HepG2 (cell line): ENCODE data around the gene JPH4. TPM values are rescaled to one million over a fixed set of nuclear protein-coding genes. Genes with fewer than 3 reads are reported as not detected.

Experiments
- ETV5 ChIP-seq: IDR thresholded peaks from 2 replicates; pipeline ENCODE4 v1.6.1; 2018; ENCODE audit warnings: missing biosample characterization, missing genetic modification reagents, inconsistent platforms, borderline replicate concordance
- SMYD3 ChIP-seq: sonication (generic); formaldehyde crosslinking; IDR thresholded peaks from 2 replicates; pipeline ENCODE4 v1.8.1; 2023; ENCODE audit warnings: mild to moderate bottlenecking, missing genetic modification reagents
- TBX2 ChIP-seq: sonication (generic); formaldehyde crosslinking; IDR thresholded peaks from 2 replicates; pipeline ENCODE4 v1.5.0; 2020; ENCODE audit warnings: missing genetic modification reagents, mild to moderate bottlenecking, borderline replicate concordance
- ZFP90 ChIP-seq: sonication (generic); formaldehyde crosslinking; IDR thresholded peaks from 2 replicates; pipeline ENCODE4 v1.8.0; 2022; ENCODE audit warnings: missing genetic modification reagents, mild to moderate bottlenecking, inconsistent platforms, borderline replicate concordance
- ZNF883 ChIP-seq: sonication (generic); formaldehyde crosslinking; IDR thresholded peaks from 2 replicates; pipeline ENCODE4 v1.5.1; 2020; ENCODE audit warnings: mild to moderate bottlenecking, missing genetic modification reagents; ENCODE audit errors: not compliant biosample characterization
- polyA plus RNA-seq, 8 experiments: library from polyadenylated mRNA; depleted of rRNA in 3 of 8; stranded (reverse) in 7 of 8; unstranded in 1 of 8; fragments of >200 nt; fragmentation: Illumina TruSeq in 4 of 8; extraction: Trizol in 4 of 8; gene quantifications; 2 replicates each; pipeline versions ENCODE4 v1.2.1 to v1.2.3, GENCODE V29; 2011 to 2016; ENCODE audit warnings: low read depth in 4 of 8, missing spikeins in 1 of 8, mixed read lengths in 1 of 8; ENCODE audit not compliant: insufficient read depth in 1 of 8
- total RNA-seq, 5 experiments: library from RNA; depleted of rRNA; stranded (reverse); fragments of >200 nt; fragmentation: Illumina TruSeq; extraction: Trizol; gene quantifications; 2 replicates each; pipeline ENCODE4 v1.2.3, GENCODE V29; 2016; ENCODE audit warnings: low read depth in 1 of 5
- TF ChIP-seq, protein P1 (sequence below): sonication (generic); formaldehyde crosslinking; IDR thresholded peaks from 2 replicates; pipeline ENCODE4 v1.5.1; 2020; ENCODE audit warnings: missing genetic modification reagents, mild to moderate bottlenecking, borderline replicate concordance
- TF ChIP-seq, protein P2 (sequence below): sonication (generic); formaldehyde crosslinking; IDR thresholded peaks from 2 replicates; pipeline ENCODE4 v1.4.0; 2020; ENCODE audit warnings: mild to moderate bottlenecking, missing genetic modification reagents
- TF ChIP-seq, protein P3 (sequence below): sonication (generic); formaldehyde crosslinking; IDR thresholded peaks from 2 replicates; pipeline ENCODE4 v1.5.1; 2020; ENCODE audit warnings: mild to moderate bottlenecking, missing genetic modification reagents, moderate library complexity
- TF ChIP-seq, protein P4 (sequence below): sonication (generic); formaldehyde crosslinking; IDR thresholded peaks from one replicate; pipeline ENCODE4 v1.5.1; 2020; ENCODE audit warnings: mild to moderate bottlenecking, missing genetic modification reagents; ENCODE audit errors: not compliant biosample characterization
- TF ChIP-seq, protein P5 (sequence below): sonication (generic); formaldehyde crosslinking; IDR thresholded peaks from 2 replicates; pipeline ENCODE4 v1.5.0; 2020; ENCODE audit warnings: missing genetic modification reagents, mild to moderate bottlenecking, borderline replicate concordance

Gene JPH4
- total and polyA plus RNA-seq, 2 of the 13 experiments (the other 11 are each of a cell fraction or from before 2014, with no cell fraction given), result 0.08 to 0.22 TPM

DNA sequence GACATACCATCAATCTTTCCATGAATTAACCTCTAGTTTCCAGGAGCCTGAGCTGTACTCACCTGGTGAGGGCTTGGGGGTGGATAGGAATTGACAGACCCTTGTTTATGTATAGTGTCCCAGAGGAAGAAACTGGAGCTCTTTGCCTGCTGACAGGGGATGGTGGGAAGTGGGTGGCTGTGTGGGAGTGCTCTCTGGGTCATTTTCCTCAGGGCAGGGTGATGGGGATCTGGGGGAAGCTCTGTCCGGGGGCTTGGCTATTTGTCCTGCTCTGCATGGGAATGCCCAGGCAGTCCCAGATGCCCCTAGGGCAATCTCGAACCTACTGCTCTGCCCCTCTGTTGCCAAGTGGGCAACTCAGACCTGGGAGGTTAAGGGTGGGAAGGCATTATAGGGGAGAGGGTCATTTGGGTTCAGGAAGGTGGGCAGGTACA is 35.8 kb upstream of the JPH4 start (continued):
- TF ChIP-seq, protein P1, sequence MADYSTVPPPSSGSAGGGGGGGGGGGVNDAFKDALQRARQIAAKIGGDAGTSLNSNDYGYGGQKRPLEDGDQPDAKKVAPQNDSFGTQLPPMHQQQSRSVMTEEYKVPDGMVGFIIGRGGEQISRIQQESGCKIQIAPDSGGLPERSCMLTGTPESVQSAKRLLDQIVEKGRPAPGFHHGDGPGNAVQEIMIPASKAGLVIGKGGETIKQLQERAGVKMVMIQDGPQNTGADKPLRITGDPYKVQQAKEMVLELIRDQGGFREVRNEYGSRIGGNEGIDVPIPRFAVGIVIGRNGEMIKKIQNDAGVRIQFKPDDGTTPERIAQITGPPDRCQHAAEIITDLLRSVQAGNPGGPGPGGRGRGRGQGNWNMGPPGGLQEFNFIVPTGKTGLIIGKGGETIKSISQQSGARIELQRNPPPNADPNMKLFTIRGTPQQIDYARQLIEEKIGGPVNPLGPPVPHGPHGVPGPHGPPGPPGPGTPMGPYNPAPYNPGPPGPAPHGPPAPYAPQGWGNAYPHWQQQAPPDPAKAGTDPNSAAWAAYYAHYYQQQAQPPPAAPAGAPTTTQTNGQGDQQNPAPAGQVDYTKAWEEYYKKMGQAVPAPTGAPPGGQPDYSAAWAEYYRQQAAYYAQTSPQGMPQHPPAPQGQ (CRISPR knock-in tag), result 0 out of 2 replicates have a peak, but pooled peaks have one; percentile 6
- peak; percentile 38; the same call in 1 of the 2 replicates for TF ChIP-seq TBX2 (CRISPR knock-in tag)
- TF ChIP-seq, protein P2, sequence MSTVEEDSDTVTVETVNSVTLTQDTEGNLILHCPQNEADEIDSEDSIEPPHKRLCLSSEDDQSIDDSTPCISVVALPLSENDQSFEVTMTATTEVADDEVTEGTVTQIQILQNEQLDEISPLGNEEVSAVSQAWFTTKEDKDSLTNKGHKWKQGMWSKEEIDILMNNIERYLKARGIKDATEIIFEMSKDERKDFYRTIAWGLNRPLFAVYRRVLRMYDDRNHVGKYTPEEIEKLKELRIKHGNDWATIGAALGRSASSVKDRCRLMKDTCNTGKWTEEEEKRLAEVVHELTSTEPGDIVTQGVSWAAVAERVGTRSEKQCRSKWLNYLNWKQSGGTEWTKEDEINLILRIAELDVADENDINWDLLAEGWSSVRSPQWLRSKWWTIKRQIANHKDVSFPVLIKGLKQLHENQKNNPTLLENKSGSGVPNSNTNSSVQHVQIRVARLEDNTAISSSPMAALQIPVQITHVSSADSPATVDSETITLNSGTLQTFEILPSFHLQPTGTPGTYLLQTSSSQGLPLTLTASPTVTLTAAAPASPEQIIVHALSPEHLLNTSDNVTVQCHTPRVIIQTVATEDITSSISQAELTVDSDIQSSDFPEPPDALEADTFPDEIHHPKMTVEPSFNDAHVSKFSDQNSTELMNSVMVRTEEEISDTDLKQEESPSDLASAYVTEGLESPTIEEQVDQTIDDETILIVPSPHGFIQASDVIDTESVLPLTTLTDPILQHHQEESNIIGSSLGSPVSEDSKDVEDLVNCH (CRISPR knock-in tag), result no peak
- TF ChIP-seq ZNF883 (CRISPR knock-in tag), result no peak
- TF ChIP-seq ZFP90 (CRISPR knock-in tag), result no peak
- TF ChIP-seq, protein P3, sequence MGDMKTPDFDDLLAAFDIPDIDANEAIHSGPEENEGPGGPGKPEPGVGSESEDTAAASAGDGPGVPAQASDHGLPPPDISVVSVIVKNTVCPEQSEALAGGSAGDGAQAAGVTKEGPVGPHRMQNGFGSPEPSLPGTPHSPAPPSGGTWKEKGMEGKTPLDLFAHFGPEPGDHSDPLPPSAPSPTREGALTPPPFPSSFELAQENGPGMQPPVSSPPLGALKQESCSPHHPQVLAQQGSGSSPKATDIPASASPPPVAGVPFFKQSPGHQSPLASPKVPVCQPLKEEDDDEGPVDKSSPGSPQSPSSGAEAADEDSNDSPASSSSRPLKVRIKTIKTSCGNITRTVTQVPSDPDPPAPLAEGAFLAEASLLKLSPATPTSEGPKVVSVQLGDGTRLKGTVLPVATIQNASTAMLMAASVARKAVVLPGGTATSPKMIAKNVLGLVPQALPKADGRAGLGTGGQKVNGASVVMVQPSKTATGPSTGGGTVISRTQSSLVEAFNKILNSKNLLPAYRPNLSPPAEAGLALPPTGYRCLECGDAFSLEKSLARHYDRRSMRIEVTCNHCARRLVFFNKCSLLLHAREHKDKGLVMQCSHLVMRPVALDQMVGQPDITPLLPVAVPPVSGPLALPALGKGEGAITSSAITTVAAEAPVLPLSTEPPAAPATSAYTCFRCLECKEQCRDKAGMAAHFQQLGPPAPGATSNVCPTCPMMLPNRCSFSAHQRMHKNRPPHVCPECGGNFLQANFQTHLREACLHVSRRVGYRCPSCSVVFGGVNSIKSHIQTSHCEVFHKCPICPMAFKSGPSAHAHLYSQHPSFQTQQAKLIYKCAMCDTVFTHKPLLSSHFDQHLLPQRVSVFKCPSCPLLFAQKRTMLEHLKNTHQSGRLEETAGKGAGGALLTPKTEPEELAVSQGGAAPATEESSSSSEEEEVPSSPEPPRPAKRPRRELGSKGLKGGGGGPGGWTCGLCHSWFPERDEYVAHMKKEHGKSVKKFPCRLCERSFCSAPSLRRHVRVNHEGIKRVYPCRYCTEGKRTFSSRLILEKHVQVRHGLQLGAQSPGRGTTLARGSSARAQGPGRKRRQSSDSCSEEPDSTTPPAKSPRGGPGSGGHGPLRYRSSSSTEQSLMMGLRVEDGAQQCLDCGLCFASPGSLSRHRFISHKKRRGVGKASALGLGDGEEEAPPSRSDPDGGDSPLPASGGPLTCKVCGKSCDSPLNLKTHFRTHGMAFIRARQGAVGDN (CRISPR knock-in tag), result peak; percentile 70
- TF ChIP-seq, protein P4, sequence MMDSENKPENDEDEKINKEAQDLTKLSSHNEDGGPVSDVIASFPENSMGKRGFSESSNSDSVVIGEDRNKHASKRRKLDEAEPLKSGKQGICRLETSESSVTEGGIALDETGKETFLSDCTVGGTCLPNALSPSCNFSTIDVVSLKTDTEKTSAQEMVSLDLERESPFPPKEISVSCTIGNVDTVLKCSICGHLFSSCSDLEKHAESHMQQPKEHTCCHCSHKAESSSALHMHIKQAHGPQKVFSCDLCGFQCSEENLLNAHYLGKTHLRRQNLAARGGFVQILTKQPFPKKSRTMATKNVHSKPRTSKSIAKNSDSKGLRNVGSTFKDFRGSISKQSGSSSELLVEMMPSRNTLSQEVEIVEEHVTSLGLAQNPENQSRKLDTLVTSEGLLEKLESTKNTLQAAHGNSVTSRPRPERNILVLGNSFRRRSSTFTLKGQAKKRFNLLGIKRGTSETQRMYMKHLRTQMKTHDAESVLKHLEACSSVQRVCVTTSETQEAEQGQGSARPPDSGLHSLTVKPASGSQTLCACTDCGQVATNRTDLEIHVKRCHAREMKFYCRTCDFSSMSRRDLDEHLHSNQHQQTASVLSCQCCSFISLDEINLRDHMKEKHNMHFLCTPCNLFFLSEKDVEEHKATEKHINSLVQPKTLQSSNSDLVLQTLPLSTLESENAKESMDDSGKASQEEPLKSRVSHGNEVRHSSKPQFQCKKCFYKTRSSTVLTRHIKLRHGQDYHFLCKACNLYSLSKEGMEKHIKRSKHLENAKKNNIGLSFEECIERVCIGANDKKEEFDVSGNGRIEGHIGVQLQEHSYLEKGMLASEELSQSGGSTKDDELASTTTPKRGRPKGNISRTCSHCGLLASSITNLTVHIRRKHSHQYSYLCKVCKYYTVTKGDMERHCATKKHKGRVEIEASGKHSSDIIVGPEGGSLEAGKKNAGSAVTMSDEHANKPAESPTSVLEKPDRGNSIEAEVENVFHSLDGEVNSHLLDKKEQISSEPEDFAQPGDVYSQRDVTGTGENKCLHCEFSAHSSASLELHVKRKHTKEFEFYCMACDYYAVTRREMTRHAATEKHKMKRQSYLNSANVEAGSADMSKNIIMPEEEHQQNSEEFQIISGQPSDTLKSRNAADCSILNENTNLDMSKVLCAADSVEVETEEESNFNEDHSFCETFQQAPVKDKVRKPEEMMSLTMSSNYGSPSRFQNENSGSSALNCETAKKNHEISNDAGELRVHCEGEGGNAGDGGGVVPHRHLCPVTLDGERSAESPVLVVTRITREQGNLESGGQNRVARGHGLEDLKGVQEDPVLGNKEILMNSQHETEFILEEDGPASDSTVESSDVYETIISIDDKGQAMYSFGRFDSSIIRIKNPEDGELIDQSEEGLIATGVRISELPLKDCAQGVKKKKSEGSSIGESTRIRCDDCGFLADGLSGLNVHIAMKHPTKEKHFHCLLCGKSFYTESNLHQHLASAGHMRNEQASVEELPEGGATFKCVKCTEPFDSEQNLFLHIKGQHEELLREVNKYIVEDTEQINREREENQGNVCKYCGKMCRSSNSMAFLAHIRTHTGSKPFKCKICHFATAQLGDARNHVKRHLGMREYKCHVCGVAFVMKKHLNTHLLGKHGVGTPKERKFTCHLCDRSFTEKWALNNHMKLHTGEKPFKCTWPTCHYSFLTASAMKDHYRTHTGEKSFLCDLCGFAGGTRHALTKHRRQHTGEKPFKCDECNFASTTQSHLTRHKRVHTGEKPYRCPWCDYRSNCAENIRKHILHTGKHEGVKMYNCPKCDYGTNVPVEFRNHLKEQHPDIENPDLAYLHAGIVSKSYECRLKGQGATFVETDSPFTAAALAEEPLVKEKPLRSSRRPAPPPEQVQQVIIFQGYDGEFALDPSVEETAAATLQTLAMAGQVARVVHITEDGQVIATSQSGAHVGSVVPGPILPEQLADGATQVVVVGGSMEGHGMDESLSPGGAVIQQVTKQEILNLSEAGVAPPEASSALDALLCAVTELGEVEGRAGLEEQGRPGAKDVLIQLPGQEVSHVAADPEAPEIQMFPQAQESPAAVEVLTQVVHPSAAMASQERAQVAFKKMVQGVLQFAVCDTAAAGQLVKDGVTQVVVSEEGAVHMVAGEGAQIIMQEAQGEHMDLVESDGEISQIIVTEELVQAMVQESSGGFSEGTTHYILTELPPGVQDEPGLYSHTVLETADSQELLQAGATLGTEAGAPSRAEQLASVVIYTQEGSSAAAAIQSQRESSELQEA (CRISPR knock-in tag), result peak; percentile 69
- TF ChIP-seq SMYD3 (CRISPR knock-in tag), result no peak
- TF ChIP-seq, protein P5, sequence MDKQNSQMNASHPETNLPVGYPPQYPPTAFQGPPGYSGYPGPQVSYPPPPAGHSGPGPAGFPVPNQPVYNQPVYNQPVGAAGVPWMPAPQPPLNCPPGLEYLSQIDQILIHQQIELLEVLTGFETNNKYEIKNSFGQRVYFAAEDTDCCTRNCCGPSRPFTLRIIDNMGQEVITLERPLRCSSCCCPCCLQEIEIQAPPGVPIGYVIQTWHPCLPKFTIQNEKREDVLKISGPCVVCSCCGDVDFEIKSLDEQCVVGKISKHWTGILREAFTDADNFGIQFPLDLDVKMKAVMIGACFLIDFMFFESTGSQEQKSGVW (CRISPR knock-in tag), result no peak
- TF ChIP-seq ETV5 (CRISPR knock-in tag), result no peak
